ENCODE results near the gene NFE2L1. TPM values are rescaled to one million over a fixed set of nuclear protein-coding genes. Genes with fewer than 3 reads are reported as not detected.

The NFE2L1 gene
- total and polyA plus RNA-seq, 8 donors = 27.4 to 74.0 (median 44.5) TPM

DNA sequence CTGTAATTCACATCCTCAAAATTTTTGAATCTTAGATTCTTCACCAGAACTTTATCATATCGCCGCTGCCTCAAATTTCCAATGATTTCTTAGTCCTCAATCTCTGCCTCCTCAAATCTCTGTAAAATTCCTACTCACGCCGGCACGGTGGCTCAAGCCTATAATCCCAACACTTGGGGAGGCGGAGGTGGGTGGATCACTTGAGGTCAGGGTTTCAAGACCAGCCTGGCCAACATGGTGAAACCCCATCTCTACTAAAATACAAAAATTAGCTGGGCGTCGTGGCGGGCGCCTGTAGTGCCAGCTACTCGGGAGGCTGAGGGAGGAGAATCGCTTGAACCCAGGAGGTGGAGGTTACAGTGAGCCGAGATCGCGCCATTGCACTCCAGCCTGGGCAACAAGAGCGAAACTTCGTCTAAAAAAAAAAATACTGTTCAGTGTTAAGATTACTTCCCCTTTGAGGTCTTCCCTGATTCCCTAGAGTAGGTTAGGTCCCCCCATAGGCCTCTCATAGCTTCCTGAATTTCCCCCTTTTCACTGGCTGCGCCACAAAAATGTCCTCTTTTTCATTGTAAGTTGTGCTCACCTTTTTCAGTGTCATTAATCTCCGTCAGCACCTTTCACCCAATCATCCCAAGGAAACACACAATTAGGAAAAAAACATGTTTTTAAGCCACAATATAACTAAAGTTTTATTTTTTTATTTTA is 54.0 kb downstream of the NFE2L1 start:
- DNase-seq = no peak
- no peaks in the 10 kb centered on the region for H3K36me3 ChIP-seq
- TF ChIP-seq, protein P1, sequence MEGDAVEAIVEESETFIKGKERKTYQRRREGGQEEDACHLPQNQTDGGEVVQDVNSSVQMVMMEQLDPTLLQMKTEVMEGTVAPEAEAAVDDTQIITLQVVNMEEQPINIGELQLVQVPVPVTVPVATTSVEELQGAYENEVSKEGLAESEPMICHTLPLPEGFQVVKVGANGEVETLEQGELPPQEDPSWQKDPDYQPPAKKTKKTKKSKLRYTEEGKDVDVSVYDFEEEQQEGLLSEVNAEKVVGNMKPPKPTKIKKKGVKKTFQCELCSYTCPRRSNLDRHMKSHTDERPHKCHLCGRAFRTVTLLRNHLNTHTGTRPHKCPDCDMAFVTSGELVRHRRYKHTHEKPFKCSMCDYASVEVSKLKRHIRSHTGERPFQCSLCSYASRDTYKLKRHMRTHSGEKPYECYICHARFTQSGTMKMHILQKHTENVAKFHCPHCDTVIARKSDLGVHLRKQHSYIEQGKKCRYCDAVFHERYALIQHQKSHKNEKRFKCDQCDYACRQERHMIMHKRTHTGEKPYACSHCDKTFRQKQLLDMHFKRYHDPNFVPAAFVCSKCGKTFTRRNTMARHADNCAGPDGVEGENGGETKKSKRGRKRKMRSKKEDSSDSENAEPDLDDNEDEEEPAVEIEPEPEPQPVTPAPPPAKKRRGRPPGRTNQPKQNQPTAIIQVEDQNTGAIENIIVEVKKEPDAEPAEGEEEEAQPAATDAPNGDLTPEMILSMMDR (IDR thresholded peaks at IDR 0.05) = no peak
- no peaks in the 10 kb centered on the region for H3K9me3 ChIP-seq
- peak overlapping the region in 1 of 4 donors; percentile 99 for H3K4me3 ChIP-seq
- H3K27me3 ChIP-seq = no peaks in the 10 kb centered on the region
- no peaks in the 10 kb centered on the region for H3K4me1 ChIP-seq
- no peak overlapping the region for H3K27ac ChIP-seq
- no peak for ATAC-seq
- intact Hi-C loops (cut with DNase I) = no loop called here
- no peak for FAIRE-seq
- WGBS, 2 donors = 84 to 86% methylated on average over 19 of the region's 19 CpGs

DNA sequence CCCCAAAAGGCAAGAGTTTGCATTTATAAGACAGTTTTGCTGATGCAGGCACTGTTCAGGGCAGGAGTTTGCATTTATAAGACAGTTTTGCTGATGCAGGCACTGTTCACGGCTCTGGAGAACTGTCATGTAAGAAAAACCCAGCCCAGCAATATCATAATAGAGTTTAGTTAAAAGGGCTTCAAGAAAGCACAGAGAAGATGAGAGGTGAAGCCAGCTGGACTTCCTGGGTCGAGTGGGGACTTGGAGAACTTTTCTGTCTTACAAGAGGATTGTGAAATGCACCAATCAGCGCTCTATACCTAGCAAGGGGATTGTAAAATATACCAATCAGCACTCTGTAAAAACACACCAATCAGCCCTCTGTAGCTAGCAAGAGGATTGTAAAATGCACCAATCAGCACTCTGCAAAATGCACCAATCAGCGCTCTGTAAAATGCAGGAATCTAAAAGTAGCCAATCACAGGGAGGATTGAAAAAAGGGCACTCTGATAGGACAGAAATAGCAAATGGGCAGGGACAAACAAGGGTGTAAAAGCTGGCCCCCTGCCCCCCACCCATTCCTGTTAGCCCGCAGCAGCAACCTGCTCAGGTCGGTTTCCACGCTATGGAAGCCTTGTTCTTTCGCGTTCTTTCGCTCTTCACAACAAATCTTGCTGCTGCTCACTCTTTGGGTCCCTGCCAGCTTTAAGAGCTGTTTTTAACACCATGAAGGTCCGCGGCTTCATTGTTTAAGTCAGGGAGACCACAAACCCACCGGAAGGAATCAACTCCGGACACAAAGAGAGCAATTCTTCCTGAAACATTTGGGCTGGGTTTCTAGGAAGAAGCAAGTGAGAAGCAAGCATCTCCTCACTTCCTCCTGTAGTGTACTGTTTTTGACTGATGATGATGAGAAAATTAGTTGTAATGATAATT is 54.9 kb downstream of the NFE2L1 start:
- H3K27ac ChIP-seq = no peak overlapping the region
- H3K36me3 ChIP-seq = no peaks in the 10 kb centered on the region
- ATAC-seq = no peak
- no peak overlapping the region for H3K4me3 ChIP-seq
- TF ChIP-seq, protein P1 (IDR thresholded peaks at IDR 0.05) = no peak
- DNase-seq = no peak
- 79 to 83% methylated on average over 14 of the region's 14 CpGs for WGBS, 2 donors
- H3K27me3 ChIP-seq = no peaks in the 10 kb centered on the region
- no peaks in the 10 kb centered on the region for H3K9me3 ChIP-seq
- FAIRE-seq = no peak
- intact Hi-C loops (cut with DNase I) = no loop called here
- H3K4me1 ChIP-seq = no peaks in the 10 kb centered on the region

DNA sequence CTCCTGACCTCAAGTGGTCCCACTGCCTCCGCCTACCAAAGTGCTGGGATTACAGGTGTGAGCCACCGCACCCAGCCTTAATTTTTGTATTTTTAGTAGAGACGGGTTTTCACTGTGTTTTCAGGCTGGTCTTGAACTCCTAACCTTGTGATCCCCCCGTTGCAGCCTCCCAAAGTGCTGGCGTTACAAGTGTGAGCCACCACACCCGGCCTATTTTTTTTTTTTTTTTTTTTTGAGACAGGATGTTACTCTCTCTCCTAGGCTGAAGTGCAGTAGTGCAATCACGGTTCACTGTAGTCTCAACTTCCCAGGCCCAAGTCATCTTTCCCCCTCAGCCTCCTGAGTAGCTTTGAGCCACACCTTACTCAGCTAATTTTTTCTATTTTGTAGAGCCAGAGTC is 56.3 kb downstream of the NFE2L1 start:
- no peaks in the 10 kb centered on the region for H3K36me3 ChIP-seq
- intact Hi-C loops (cut with DNase I) = no loop called here
- TF ChIP-seq, protein P1 (IDR thresholded peaks at IDR 0.05) = no peak
- H3K27ac ChIP-seq = no peak overlapping the region
- H3K4me3 ChIP-seq = no peak overlapping the region
- 84 to 86% methylated on average over 7 of the region's 7 CpGs for WGBS, 2 donors
- no peaks in the 10 kb centered on the region for H3K9me3 ChIP-seq
- H3K4me1 ChIP-seq = peaks cover 0 to 11% (median 6%) of the 10 kb centered on the region in 3 donors
- FAIRE-seq (no peak), DNase-seq (no peak), ATAC-seq (no peak)
- H3K27me3 ChIP-seq = no peaks in the 10 kb centered on the region

DNA sequence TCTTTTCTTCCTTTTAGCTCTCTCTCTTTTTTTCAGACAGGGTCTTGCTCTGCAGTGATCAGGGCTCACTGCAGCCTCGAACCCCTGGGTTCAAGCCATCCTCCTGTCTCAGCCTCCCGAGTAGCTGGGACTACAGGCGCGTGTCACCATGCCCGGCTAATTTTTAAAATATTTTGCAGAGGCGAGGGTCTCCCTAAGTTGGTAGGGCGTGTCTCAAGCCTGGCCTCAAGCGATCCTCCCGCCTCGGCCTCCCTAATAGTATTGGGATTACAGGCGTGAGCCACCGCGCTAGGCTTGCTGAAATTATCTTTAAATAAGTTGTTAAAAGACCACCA is 58.6 kb downstream of the NFE2L1 start:
- WGBS, 2 donors = 29 to 33% methylated on average over 13 of the region's 13 CpGs
- no peak for FAIRE-seq

More for the DNA sequence above, 58.6 kb downstream of the NFE2L1 start:
- Histone ChIP-seq H3K9me3 (no peaks in the 10 kb centered on the region), H3K36me3 (no peaks in the 10 kb centered on the region), H3K4me3 (peak overlapping the region; percentile 41 to 64 (median 54)), H3K4me1 (peaks cover 0 to 24% (median 6%) of the 10 kb centered on the region in 3 donors), H3K27ac (peak overlapping the region; percentile 60 to 96 (median 78)), H3K27me3 (no peaks in the 10 kb centered on the region)
- no peak for DNase-seq
- intact Hi-C loops (cut with DNase I) = no loop called here
- TF ChIP-seq, protein P1 (IDR thresholded peaks at IDR 0.05) = no peak
- ATAC-seq = no peak
